Hindlimb muscle (tissue), 1 donor: ENCODE measurements around the gene MTSS2. TPM values are rescaled to one million over a fixed set of nuclear protein-coding genes. Genes with fewer than 3 reads are reported as not detected.
"Not testable (repeated sequence)": the region's sequence is repeated elsewhere in the genome, so short reads cannot be mapped to it uniquely, and the experiment has no call there.

Source experiments
- DNase-seq: peaks from one replicate; pipeline ENCODE4 v3.0.0-alpha.2; 2013
- polyA plus RNA-seq: library from polyadenylated mRNA; unstranded; fragments of 120-200 nt; gene quantifications from one replicate; pipeline ENCODE4 v1.2.1, GENCODE V29; 2013; ENCODE audit not compliant: insufficient read length

Gene MTSS2
- polyA plus RNA-seq, 1 donor, result 179 TPM

DNA sequence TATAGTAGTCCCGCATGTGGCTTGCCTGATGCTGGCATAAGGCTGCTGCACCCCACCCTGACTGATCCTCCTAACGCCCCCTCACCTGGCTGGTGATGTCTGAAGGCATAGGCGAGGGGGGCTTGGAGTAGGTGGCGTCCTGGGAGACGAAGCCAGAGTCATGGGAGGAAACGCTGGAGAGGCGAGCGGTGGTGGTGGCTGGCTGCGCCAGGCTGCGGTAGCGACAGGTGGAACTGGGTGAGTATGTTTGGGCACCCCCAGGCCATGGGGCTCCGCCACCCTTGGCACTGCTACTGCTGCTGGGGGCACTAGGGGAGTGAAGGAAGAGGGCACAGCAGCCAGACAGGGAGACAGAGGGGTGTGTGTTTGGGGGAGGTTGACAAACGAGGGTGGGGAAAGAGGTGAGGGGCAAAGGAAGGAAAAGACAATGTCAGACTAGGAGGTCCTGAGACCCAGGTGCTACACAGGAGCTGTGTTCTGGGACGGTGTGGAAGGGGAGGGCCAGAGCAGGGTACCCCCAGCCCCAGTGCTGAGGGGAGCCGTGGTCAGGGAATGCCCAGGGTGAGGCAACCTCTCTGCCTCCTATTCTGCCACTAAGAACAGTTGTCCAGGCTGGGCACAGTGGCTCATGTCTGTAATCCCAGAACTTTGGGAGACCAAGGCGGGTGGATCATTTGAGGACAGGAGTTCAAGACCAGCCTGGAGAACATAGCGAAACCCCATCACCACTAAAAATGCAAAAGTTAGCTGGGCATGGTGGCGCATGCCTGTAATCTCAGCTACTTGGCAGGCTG is 11.4 kb downstream of the MTSS2 start:
- no peak for DNase-seq

DNA sequence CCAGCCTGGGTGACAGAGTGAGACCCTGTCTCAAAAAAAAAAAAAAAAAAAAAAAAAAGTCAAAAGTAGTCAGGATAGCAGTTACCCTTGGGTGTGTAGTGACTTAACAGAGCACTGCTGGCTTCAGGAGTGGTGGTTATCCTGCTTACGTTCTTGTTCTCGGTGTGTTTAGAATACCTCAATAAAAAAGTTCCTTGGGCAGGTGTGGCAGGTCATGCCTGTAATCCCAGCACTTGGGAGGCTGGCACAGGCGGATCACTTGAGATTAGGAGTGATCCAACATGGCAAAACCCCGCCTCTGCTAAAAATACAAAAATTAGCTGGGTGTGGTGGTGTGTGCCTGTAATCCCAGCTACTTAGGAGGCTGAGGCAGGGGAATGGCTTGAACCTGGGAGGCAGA is 14.9 kb downstream of the MTSS2 start:
- not testable (repeated sequence) for DNase-seq

DNA sequence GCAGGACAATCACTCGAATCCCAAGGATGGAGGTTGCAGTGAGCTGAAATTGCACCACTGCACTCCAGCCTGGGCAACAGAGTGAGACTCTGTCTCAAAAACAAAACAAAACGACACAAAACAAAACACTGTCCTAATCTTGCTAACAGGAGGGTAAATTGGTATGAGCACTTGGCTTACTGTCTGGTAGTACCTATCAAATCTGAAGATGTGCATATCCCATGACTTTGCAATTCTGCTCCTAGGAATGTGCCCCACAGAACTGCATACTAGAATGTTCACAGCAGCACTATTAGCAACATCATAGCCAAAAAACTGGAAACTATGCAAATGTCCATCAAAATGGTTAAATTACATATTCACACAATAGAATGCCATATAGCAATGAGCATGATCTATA is 15.7 kb downstream of the MTSS2 start:
- DNase-seq, result no peak

DNA sequence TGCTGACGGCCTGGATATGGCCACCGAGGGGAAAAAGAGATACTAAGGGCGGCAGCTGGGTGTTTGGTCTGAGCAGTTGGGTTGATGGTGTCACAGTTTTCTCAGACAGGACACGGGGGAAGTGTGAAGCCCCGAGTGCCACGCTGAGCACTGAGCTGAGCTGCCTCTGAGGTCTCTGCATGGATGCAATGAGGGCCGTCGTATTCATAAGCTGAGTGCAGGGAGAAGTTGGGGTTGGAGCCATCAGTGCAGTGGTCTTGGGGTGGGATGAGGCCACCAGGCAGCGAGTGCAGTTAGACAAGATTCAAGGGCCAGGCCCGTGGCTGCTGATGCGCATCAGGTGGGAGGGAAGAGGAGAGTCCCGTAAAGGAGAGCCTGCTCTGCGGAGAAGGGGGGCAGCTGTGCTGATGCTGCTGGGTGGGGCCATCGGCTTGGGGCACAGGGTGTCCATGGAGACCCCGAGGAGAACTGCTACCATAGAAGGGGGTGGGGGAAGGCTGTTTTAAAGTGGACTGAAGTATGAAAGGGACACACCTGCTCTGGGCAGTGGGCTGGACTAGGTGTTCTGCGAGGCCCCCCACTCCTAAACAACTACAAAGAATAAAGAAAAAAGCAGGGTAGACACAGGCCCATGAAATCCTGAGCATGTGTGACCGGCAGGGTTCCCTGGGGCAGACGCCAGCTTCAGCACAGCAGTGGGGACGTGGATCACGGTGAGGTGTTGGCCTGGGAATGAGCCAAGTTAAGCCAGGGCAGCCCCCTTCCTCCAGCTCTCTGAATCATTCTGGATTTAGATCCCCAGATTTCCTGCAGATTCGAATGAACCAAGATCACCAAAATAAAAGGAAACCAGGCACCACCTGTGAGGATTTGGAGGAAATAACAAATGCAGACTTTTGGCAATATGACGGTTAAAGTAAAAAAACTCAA is 19.8 kb downstream of the MTSS2 start:
- DNase-seq, result no peak

DNA sequence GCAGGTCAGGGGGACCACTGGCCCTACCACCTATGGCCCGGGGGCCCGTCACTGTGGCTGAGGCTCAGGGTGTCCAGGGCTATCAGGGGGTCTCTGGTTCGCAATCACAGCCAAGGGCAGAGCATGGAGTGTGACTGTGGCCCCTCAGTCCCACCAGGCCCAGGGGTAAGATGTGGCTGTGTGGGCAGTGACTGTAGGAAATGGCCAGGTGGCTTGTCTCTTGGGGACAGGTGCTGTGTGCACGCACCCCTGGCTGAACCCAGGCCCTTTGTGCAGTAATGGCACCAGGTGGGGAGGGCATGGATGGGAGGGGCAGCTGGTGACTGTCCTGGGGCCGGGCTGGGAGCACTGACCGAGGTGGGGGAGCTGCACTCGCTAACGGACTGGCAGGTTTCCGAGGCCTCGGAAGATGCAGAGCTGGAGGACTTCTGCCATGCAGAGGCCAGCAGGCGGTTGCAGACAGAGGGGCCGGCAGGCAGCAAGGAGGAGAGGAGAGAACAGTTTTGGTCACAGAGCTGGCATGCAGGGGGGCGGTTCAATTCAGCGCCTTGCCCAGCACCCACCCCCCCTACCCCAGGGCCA is 20.6 kb downstream of the MTSS2 start:
- DNase-seq, result no peak

DNA sequence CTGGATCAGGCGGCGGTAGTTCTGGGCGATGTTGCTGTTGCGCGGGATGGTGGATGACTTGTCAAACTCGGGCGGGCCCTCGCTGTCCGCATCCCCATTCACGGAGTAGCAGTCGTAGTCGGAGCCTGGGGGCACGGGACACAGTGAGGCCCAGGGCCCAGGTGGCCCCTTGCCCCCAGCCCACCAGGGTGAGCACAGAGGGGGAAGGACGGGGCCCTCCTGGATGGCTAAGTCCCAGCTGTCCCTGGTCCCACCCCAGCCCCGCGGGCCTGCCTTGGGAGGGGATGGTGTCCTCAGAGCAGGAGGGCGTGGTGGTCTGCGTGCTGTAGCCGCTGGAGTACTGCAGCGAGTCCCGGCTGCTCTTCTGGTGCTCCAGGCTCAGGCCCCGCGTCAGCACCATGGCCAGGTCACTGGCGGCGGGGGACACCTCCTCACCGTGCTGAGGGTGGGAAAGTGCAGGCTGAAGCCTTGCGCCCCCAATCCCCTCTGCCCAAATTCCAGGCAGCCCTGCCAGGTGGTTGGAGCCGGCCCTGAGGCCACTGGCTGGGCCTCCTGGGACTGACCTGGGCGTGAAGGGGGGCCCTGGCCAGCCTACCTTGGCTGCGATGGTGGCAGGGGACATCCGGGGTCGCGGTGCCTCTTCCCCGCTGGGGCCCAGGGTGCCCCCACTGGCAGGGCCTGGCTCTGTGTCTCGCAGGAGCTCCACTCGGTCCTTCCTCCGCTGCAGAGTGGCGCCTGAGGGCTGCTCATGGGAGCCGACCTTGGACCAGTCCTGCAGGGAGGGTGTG is 21.3 kb downstream of the MTSS2 start:
- no peak for DNase-seq

DNA sequence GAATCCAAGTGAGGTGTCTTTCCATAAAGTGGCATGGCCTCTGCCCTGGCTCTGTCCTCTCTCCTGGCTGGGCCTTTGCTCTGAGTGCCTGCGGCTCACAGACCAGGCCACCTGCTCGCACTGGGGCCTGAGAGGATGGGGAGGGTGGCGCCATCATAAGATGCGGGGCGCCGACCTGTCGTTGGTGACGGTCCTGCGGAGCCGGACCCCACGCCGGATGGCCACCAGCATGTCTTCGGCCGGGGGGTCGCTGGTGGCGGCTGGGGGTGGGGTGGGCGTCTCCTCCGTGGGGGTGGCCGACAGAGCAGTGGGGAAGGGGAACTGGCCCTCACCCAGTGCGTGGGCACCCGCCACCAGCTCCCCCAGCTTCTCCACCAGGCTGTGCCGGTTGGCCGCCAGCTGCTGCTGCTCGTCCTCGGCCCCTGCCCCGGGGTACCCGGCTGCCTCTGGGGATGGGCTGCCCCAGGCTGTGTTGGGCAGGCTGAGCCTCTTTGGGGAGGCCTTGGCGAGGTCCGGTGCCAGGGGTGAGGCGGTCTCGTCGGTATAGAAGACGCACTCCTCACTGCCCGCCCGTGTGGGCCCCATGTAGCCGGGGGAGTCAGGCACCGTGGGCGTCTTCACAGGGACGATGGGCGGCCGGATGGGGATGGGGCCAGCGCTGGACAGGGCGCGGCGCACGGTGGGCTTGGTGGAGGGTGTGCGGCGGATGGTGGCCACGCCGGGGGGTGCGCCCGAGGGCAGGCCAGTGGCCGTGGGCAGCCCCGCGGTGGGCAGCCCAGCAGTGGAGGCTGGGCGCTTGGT is 22.1 kb downstream of the MTSS2 start:
- DNase-seq, result no peak

DNA sequence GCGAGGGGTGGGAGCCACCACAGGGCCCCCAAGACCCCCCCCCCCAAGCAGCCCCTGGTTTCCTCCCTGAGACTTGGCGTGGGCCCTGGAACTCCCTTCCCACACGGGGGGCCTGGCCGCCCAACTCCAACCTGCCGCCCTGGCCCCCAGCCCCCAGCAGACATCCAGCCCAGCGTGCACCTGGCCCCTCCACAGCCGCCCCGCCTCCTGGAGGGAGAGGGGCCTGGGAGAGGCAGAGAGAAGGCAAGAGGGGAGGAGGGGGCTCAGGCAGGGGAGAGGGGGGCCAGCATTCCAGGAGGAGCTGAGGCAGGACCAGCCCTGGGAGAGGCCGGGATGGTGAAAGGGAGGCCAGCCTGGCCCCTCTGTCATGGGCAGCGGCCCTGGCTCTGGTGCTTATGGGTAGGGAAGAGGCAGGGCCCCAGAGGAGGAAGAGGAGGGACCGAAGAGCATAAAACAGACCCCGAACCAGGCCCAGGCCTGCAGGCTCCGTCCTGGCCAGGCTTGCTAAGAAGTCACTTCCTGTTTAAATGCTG is 22.8 kb downstream of the MTSS2 start:
- DNase-seq, result no peak

DNA sequence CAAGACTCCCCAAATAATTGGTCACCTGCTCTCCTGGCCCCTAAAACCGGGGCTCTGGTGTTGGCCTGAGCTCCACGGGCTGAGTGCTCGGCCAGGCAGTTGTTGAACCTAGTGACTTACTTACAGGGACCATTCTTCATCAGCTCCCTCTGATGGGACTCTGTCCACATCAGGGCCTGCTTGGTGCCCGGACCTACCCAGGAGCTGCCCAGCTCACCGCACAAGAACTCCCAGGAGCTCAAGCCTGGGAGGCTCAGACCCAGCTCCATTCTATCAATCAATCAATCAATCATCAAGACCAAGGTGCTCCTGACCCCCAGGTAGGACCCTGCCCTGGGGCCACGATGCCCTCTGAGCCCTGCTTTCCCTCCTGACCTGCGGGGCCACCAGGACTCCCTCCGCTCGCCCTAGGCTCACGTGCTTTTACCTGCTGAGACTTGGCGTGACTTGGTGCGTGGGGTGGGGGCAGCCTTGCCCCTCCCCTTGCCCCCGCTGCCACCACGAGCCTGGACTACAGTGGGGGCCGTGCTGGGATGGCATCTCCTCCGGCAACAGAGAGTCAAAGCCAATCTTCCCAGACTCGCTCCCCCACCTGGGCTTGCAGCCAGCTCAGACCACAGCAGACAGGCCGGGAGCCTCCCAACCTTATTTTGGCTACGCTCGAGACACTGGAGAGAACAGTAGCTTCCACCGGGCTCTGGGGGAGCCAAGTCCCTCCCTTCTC is 23.8 kb downstream of the MTSS2 start:
- no peak for DNase-seq

DNA sequence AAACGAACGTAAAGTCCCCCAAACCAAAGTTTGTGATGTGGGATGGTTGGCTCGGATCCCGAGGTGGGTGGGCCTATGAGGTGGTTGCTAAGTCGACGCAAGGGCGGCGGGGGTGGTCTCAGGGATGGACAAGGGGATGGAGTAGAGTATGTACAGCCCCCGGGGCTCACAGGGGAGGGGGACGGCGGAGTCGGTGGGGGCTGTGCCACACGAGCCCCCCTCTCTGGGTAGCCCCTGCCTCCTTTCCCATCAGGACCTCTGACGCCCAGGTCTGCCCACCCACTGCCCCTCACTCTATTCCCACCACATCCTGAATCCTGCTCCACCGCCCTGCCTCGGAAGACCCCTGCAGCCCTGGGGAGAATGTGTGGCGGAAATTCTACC is 24.3 kb downstream of the MTSS2 start:
- DNase-seq, result no peak

DNA sequence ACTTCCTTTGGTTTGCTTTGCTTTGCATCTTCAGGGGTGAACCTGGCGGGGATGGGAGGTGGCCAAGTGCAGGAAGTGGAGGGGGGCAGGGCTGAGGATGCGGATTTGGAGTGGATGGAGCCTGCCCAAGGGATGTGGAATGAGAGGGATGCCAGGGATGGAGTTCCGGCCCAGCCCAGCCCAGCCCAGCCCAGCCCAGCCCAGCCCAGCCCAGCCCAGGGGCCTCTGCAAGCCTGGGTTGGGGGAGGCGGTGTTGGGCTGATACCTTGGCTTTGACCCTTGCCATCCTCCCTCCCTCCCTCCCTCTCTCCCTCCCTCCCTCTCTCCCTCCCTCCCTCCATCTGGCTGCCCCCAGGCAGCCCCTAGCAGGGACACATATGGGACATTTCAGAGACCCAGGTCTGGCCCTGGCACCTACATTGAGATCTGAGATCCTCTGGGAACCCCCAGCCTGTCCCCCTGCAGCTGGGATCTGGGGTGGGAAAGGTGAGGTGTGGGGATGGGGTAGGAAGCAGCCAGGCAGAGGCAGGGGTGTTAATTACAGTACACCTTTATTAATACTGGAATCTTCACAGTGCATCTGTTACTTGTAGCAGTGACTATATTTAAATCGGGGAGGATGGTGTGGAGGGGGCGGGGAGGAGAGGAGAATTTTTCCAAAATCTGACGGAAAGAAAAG is 25.0 kb downstream of the MTSS2 start:
- DNase-seq, result no peak

DNA sequence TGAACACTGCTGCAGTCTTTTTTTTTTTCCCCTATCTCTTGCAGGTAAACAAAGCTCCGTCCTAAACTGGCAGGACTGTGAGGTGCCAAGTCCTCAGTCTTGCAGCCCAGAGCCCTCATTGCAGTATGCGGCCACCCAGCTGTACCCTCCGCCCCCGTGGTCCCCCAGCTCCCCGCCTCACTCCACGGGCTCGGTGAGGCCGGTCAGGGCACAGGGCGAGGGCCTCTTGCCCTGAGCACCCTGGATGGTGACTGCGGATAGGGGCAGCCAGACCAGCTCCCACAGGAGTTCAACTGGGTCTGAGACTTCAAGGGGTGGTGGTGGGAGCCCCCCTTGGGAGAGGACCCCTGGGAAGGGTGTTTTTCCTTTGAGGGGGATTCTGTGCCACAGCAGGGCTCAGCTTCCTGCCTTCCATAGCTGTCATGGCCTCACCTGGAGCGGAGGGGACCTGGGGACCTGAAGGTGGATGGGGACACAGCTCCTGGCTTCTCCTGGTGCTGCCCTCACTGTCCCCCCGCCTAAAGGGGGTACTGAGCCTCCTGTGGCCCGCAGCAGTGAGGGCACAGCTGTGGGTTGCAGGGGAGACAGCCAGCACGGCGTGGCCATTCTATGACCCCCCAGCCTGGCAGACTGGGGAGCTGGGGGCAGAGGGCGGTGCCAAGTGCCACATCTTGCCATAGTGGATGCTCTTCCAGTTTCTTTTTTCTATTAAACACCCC is 25.7 kb downstream of the MTSS2 start:
- no peak for DNase-seq

DNA sequence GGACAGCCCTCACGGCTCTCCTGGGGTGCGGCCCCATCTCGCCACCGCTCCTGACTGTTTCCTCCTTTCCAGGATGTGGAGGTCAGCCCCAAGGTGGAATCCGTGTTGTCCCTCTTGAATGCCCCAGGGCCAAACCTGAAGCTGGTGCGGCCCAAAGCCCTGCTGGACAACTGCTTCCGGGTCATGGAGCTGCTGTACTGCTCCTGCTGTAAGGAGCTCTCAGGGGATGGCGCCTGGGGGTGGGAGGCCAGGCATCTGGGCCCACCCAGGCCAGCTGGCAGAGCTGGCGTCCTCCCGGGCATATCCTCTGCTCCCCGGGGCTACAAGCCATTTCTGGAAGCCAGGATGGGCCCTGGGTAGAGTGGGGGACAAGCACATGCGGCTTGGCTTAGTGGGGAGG is 26.3 kb downstream of the MTSS2 start:
- DNase-seq, result no peak

DNA sequence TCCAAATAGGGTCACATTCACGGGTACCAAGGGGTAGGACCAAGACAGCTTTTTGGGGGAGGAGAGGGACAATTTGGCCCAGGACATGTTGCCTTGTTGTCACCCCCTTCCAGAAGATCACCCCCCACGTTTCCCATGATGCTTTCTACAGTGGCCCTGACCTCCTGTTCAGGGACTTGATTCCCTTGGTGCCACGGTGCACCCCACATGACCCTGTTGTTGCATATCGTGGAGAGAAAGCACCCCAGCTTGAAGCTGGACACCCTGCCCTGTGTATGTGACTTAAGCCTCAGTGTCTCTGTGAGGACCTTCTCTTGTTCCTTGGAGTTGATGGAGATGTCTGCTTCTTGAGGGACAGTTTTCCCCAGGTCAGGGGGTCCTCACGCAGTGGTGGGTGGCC is 26.9 kb downstream of the MTSS2 start:
- no peak for DNase-seq

DNA sequence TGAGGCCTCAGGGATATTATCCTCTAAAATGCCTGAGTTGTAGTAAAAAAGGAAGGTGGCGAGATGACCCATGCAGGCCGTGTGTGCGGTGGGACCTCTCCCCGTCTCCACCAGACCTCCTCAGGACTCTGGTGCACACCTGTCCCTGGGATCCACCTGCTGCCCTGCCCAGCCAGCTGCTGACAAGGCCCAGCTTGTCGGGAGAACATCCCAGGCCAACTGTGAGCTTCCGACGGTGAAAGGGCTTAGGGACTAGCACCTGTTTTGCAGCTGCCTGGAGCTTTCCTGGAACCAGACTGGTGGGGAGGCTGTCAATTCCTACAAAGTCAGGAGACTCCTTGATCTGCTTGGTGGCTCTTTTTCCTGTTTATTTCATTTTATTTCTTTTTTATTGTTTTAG is 27.9 kb downstream of the MTSS2 start:
- DNase-seq, result no peak

DNA sequence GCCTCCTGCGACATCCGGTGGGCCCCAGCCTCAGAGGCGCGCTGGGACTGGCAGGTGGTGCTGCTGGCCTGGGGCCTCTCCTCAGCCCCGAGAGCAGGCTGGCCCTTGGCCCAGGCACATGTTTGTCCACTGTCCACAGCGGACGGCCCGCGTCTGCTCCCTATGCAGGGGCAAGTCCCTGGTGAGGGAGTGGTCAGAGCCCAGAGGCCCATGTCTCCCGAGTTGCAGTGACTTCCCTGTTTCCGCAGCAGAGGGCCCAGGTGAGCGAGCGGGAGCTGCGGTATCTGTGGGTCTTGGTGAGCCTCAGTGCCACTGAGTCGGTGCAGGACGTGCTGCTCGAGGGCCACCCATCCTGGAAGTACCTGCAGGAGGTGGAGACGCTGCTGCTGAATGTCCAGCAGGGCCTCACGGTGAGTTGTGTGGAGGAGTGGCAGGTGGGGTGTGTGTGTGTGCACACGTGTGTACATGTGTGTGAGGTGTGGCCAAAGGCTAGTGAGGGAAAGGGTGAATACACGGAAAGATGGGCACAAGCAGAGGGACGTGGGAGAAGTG is 29.1 kb downstream of the MTSS2 start:
- no peak for DNase-seq

DNA sequence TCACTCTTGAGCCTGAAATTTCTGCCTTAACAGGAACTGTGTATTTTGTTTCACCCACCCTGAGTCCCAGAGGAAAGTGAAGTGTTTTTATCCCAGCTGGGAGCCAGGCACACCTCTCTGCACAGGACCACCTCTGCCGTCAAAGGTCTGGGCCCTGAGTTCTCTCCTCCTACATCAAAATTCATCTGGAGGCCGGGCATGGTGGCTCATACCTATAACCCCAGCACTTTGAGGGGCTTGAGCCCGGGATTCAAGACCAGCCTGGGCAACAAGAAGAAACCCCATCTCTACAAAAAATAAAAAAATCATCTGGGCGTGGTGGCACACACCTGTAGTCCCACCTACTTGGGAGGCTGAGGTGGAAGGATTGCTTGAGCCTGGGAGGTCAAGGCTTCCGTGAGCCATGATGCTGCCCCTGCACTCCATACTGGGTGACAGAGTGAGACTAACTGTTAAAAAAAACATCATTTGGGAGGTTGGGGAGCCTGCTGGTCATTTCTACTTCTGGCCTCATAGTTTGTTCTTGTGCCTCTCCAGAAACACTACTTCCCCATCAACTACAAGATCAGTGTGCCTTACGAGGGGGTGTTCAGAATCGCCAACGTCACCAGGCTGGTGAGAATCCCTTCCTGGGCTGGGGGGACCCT is 29.7 kb downstream of the MTSS2 start:
- DNase-seq, result no peak
